Stimulated activated CD4-positive, alpha-beta T cell treated with anti-CD3 and anti-CD28 coated beads, Interleukin-1b, Interleukin-23, amount 100 ng/mL, for 24 hours (primary cell): ENCODE results near the gene DNAJB2.
"Not testable (repeated sequence)": the region's sequence is repeated elsewhere in the genome, so short reads cannot be mapped to it uniquely, and the experiment has no call there.

Experiments used
- DNase-seq, 4 experiments: peaks; one replicate each; pipeline ENCODE4 v3.0.0-alpha.2; 2020; ENCODE audit warnings: low read depth in 4 of 4, low spot score in 1 of 4

Gene DNAJB2

GRCh38 chr2:219254590-219255201 lies 24.5 kb upstream of the DNAJB2 start:
- DNase-seq: no peak

DNA sequence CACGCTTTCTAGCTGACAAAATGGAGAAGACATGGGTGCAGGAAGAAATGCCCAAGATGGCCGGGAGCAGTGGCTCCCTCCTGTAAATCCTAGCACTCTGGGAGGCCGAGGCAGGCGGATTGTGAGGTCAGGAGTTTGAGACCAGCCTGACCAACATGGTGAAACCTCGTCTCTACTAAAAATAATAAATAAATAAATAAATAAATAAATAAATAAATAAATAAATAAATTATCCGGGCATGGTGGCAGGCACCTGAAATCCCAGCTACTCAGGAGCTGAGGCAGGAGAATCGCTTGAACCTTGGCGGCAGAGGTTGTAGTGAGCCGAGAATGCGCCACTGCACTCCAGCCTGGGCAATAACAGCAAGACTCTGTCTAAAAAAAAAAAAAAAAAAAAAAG lies 20.2 kb upstream of the DNAJB2 start:
- DNase-seq: not testable (repeated sequence)

DNA sequence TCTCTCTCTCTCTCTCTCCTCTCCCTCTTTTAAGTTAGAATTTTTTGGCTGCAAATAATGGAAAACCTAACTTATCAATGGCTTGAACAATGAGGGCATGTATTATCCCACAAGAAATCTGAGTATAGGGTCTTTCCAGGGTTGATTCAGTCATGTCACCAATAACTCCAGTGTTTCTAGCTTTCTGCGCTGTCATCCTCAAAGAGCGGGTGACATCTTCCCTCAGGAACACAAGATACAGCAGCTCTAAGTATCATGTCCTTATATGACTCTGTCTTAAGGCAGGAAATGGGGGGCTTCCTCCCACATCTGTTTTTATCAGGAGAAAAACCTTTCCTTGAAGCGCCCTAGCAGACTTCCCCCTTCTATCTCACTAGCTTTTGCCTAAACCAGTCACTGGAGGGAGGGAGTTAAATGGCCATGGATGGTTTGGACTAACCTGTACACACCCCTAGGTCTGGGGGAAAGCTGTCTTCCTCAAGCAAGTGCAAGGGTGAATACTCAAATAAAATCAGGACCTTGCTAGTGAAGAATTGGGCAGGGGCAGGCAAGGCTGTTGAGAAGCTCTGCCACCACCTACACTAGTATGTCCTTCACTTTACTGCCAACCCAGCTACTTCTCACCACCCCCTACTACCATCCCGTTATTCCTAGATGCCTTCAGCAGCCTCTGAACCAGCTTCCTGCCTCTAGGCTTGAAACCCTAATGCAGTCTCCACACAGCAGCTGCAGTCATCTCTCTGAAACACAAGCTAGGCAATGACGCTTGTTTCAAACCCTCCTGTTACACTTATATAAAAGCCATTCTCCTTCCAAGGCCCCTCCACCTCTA lies 17.9 kb upstream of the DNAJB2 start:
- no peak for DNase-seq

DNA sequence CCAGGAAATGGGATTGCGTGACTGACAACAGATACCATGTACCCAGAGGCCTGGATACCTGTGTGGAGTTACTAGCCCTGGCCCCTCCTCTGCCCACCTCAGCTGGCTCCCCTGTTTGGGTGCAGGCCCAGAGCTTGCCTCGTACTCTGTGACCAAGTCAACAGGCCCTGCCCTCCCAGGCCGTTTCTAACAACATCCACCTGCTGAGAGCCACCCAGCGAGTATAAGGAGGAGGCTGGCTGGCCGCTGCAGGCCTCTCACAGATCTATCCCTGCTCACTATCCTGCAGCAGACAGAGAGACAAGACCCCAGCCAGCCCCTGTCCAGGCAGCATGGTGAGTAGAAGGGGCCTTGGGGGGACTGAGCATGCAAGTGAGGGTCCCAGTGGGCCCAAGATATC lies 12.9 kb upstream of the DNAJB2 start:
- DNase-seq: no peak

GRCh38 chr2:219266886-219267285 lies 12.3 kb upstream of the DNAJB2 start:
- DNase-seq: no peak

DNA sequence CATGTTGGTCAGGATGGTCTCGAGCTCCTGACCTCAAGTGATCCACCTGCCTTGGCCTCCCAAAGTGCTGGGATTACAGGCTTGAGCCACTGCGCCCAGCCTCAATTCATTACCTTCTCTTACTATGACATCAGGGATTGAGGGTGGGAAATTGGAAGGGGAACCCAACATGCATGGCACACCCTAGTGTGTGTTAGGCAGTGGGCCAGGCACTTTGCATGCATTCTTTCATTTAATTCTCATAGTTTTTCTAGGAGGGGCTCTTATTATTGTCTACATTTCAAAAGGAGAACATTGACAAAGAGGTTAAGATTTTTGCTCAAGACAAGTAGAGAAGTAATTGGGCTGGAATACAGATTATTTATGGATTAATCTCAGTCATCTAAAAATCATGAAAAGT lies 10.9 kb upstream of the DNAJB2 start:
- DNase-seq: no peak

- no peak for DNase-seq
These were observed 9.7 kb upstream of the DNAJB2 start for GRCh38 chr2:219269362-219270054.

DNA sequence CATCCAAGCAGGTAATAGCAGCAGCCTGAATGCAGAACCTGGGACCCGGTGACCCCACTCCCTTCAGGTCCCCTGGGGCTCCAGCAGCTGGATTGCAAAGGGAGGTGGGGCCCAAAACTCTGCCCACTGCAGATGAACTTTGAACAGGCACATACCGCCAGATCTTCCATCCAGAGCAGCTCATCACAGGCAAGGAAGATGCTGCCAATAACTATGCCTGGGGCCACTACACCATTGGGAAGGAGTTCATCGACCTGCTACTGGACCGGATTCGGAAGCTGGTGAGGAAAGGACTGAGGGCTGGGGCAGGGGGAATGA lies 9.2 kb upstream of the DNAJB2 start:
- no peak for DNase-seq

GRCh38 chr2:219271021-219271420 lies 8.1 kb upstream of the DNAJB2 start:
- no peak for DNase-seq

DNA sequence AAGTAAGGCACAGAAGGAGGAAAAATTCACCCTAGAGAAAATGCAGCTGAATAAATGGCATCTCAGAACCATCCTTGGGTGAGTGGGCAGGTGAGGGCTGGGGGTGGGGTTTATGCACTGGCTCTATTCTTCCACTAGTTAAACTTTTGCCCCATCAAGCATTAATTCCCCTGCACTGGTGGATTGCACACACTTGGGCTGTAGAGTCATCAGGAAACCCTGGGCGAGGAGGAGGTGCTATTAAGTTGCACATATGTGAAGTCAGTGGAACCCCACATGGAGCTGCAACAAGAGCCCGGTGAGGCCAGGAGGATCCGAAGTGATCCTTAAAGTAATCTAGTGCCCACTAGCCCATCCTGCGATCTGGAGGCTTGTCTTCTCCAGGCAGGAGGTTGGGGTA lies 6.8 kb upstream of the DNAJB2 start:
- DNase-seq: no peak

- DNase-seq: no peak
These were observed 6.2 kb upstream of the DNAJB2 start for GRCh38 chr2:219272995-219273394.

GRCh38 chr2:219273937-219274336 lies 5.2 kb upstream of the DNAJB2 start:
- no peak for DNase-seq

DNA sequence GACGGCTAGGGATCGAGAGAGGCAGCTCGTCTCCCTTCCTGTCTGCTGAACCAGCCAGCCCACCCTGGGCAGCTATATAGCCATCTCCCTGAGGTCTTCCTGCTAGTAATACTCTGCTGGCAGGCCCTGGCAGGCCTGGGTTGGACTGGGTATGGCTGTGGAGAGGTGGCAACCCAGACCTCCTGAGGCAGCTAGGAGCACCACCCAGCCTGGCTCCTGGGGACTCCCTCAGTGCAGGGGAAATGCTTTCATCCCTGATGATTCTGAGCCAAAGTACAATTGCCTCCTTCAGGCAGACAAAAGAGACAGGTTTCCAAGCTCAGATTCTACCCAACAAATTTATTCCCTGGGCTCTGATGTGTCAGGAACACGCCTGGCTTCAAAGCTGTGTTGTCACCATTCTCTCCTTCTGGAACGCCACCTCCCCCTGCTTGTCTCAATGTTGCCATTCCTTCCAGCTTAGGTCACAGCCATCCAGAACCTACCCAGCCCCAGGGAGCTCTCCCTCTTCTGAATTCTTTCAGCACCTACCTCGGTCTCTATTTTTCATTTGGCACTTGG lies 4.7 kb upstream of the DNAJB2 start:
- DNase-seq: no peak

GRCh38 chr2:219277703-219278654 lies 1.2 kb upstream of the DNAJB2 start:
- peak in 3 of 4 experiments; percentile 62 to 65 (median 64) for DNase-seq

DNA sequence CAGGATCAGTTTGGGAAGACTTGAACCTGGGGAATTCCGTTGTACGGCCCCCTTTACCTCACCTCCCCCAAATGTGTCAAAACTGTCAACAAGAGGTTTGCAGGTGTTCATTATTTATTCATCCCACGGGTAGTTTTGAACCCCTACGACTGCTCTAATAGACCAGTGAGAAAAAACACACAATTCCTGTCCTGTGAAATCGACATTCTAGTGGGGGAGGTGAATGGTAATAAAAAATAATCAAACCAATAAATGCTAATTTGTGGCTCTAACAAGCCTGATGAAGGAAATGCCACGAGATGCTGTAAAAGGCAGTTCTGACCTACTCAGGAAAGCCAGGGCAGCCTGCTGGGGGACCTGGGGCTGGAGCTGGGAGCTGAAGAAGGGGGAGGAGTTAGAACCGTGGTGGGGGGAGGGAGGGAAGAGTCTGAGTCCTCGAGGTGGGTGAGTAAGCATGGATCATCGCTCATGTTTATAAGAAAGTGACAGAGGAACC lies 463 bp upstream of the DNAJB2 start:
- DNase-seq: no peak

GRCh38 chr2:219279916-219280516 lies 850 bp downstream of the DNAJB2 start:
- no peak for DNase-seq

DNA sequence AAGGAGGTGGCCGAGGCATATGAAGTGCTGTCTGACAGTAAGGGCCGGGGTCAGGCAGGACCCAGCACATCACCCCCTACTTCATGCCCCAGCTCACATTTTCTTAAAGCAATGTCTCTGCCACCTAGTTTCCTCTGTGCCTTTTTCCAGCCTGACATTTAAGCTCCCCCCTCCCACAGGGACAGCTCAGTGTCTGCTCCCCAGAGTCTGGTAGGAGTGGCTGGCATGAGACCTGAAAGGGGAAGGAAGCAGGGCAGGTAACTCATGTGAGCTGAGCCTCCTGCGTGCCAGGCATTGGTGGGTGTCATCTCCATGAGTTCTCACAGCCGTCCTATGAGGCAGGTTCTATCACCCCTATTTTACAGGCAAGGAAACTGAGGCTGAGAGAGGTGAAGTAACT lies 1.5 kb downstream of the DNAJB2 start:
- no peak for DNase-seq

GRCh38 chr2:219281588-219281987 lies 2.4 kb downstream of the DNAJB2 start:
- DNase-seq: no peak

- DNase-seq: no peak
These were observed 3.2 kb downstream of the DNAJB2 start for GRCh38 chr2:219282375-219282774.

- DNase-seq: no peak
These were observed 3.9 kb downstream of the DNAJB2 start for GRCh38 chr2:219282943-219283581.
